Stimulated activated naive CD8-positive, alpha-beta T cell treated with anti-CD3 and anti-CD28 coated beads, Interleukin-15, Interleukin-2, amounts not matched to agents 100 ng/mL and 50 ng/mL, for 24 hours (primary cell): Measurements from ENCODE around the gene RNF150.

Experiments
- H3K27ac Mint-ChIP-seq: one replicate; pipeline ENCODE4 v1.8.0; 2021; ENCODE audit warnings: mild to moderate bottlenecking, mixed read lengths
- H3K27me3 Mint-ChIP-seq: one replicate; pipeline ENCODE4 v1.8.0; 2021; ENCODE audit warnings: mixed read lengths
- H3K36me3 Mint-ChIP-seq: one replicate; pipeline ENCODE4 v1.8.0; 2021; ENCODE audit warnings: low read depth, mixed read lengths
- H3K4me1 Mint-ChIP-seq: one replicate; pipeline ENCODE4 v1.8.0; 2021; ENCODE audit warnings: low read depth, mixed read lengths
- H3K4me3 Mint-ChIP-seq: one replicate; pipeline ENCODE4 v1.8.0; 2021; ENCODE audit warnings: mild to moderate bottlenecking, mixed read lengths
- H3K9me3 Mint-ChIP-seq: one replicate; pipeline ENCODE4 v1.8.0; 2021; ENCODE audit warnings: mixed read lengths

Gene RNF150

GRCh38 chr4:141009129-141009528 is 124.1 kb downstream of the RNF150 start:
- Mint-ChIP-seq H3K9me3 (no peaks in the 10 kb centered on the region), H3K4me3 (no peak overlapping the region), H3K4me1 (no peaks in the 10 kb centered on the region), H3K27me3 (no peaks in the 10 kb centered on the region), H3K36me3 (no peaks in the 10 kb centered on the region), H3K27ac (no peak overlapping the region)

- Mint-ChIP-seq H3K27me3 (no peaks in the 10 kb centered on the region), H3K9me3 (no peaks in the 10 kb centered on the region), H3K27ac (no peak overlapping the region), H3K4me1 (no peaks in the 10 kb centered on the region), H3K36me3 (no peaks in the 10 kb centered on the region), H3K4me3 (no peak overlapping the region)
Observed at GRCh38 chr4:141006242-141006802, 126.9 kb downstream of the RNF150 start.

- no peak overlapping the region for H3K27ac Mint-ChIP-seq
- H3K27me3 Mint-ChIP-seq, result no peaks in the 10 kb centered on the region
- H3K4me3 Mint-ChIP-seq, result no peak overlapping the region
- no peaks in the 10 kb centered on the region for H3K9me3 Mint-ChIP-seq
- no peaks in the 10 kb centered on the region for H3K36me3 Mint-ChIP-seq
- no peaks in the 10 kb centered on the region for H3K4me1 Mint-ChIP-seq
Observed at GRCh38 chr4:141004823-141005222, 128.4 kb downstream of the RNF150 start.

GRCh38 chr4:141003193-141003592 is 130.1 kb downstream of the RNF150 start:
- H3K4me3 Mint-ChIP-seq, result no peak overlapping the region
- no peaks in the 10 kb centered on the region for H3K9me3 Mint-ChIP-seq
- H3K4me1 Mint-ChIP-seq, result no peaks in the 10 kb centered on the region
- H3K36me3 Mint-ChIP-seq, result no peaks in the 10 kb centered on the region
- H3K27ac Mint-ChIP-seq, result no peak overlapping the region
- no peaks in the 10 kb centered on the region for H3K27me3 Mint-ChIP-seq

- no peaks in the 10 kb centered on the region for H3K9me3 Mint-ChIP-seq
- H3K36me3 Mint-ChIP-seq, result no peaks in the 10 kb centered on the region
Observed at GRCh38 chr4:141002323-141002805, 130.9 kb downstream of the RNF150 start.

GRCh38 chr4:140996766-140997165 is 136.5 kb downstream of the RNF150 start:
- peaks cover 4% of the 10 kb centered on the region for H3K9me3 Mint-ChIP-seq
- H3K27me3 Mint-ChIP-seq, result no peaks in the 10 kb centered on the region
- no peak overlapping the region for H3K4me3 Mint-ChIP-seq
- no peak overlapping the region for H3K27ac Mint-ChIP-seq
- no peaks in the 10 kb centered on the region for H3K36me3 Mint-ChIP-seq
- H3K4me1 Mint-ChIP-seq, result no peaks in the 10 kb centered on the region

More at GRCh38 chr4:141002323-141002805, 130.9 kb downstream of the RNF150 start:
- no peak overlapping the region for H3K4me3 Mint-ChIP-seq
- H3K27ac Mint-ChIP-seq, result no peak overlapping the region
- H3K27me3 Mint-ChIP-seq, result no peaks in the 10 kb centered on the region
- H3K4me1 Mint-ChIP-seq, result no peaks in the 10 kb centered on the region

GRCh38 chr4:140995058-140995457 is 138.2 kb downstream of the RNF150 start:
- no peaks in the 10 kb centered on the region for H3K36me3 Mint-ChIP-seq
- H3K27me3 Mint-ChIP-seq, result no peaks in the 10 kb centered on the region
- H3K9me3 Mint-ChIP-seq, result peaks cover 4% of the 10 kb centered on the region
- no peak overlapping the region for H3K4me3 Mint-ChIP-seq
- H3K27ac Mint-ChIP-seq, result no peak overlapping the region
- H3K4me1 Mint-ChIP-seq, result no peaks in the 10 kb centered on the region

GRCh38 chr4:140994015-140994414 is 139.3 kb downstream of the RNF150 start:
- H3K27ac Mint-ChIP-seq, result no peak overlapping the region

GRCh38 chr4:140993370-140993769 is 139.9 kb downstream of the RNF150 start:
- no peaks in the 10 kb centered on the region for H3K36me3 Mint-ChIP-seq
- no peaks in the 10 kb centered on the region for H3K27me3 Mint-ChIP-seq
- H3K9me3 Mint-ChIP-seq, result peaks cover 4% of the 10 kb centered on the region
- H3K4me3 Mint-ChIP-seq, result no peak overlapping the region
- H3K4me1 Mint-ChIP-seq, result no peaks in the 10 kb centered on the region
- no peak overlapping the region for H3K27ac Mint-ChIP-seq

More at GRCh38 chr4:140994015-140994414, 139.3 kb downstream of the RNF150 start:
- Mint-ChIP-seq H3K4me1 (no peaks in the 10 kb centered on the region), H3K27me3 (no peaks in the 10 kb centered on the region), H3K9me3 (peaks cover 4% of the 10 kb centered on the region), H3K36me3 (no peaks in the 10 kb centered on the region), H3K4me3 (no peak overlapping the region)

GRCh38 chr4:140989944-140990343 is 143.3 kb downstream of the RNF150 start:
- H3K9me3 Mint-ChIP-seq, result no peaks in the 10 kb centered on the region
- no peaks in the 10 kb centered on the region for H3K36me3 Mint-ChIP-seq
- no peak overlapping the region for H3K4me3 Mint-ChIP-seq
- H3K4me1 Mint-ChIP-seq, result no peaks in the 10 kb centered on the region
- peaks cover 4% of the 10 kb centered on the region for H3K27me3 Mint-ChIP-seq
- H3K27ac Mint-ChIP-seq, result no peak overlapping the region

GRCh38 chr4:140986045-140986444 is 147.2 kb downstream of the RNF150 start:
- Mint-ChIP-seq H3K27ac (no peak overlapping the region), H3K36me3 (no peaks in the 10 kb centered on the region), H3K4me3 (no peak overlapping the region), H3K27me3 (peaks cover 4% of the 10 kb centered on the region), H3K4me1 (no peaks in the 10 kb centered on the region), H3K9me3 (no peaks in the 10 kb centered on the region)

- H3K27me3 Mint-ChIP-seq, result peaks cover 4% of the 10 kb centered on the region
- H3K36me3 Mint-ChIP-seq, result no peaks in the 10 kb centered on the region
- no peaks in the 10 kb centered on the region for H3K4me1 Mint-ChIP-seq
- H3K27ac Mint-ChIP-seq, result no peak overlapping the region
- H3K9me3 Mint-ChIP-seq, result no peaks in the 10 kb centered on the region
- H3K4me3 Mint-ChIP-seq, result no peak overlapping the region
Observed at GRCh38 chr4:140982613-140983340, 150.5 kb downstream of the RNF150 start.

GRCh38 chr4:140980426-140981200 is 152.7 kb downstream of the RNF150 start:
- Mint-ChIP-seq H3K4me1 (no peaks in the 10 kb centered on the region), H3K36me3 (no peaks in the 10 kb centered on the region), H3K27ac (no peak overlapping the region), H3K27me3 (no peaks in the 10 kb centered on the region), H3K4me3 (no peak overlapping the region), H3K9me3 (no peaks in the 10 kb centered on the region)

- Mint-ChIP-seq H3K4me3 (no peak overlapping the region), H3K9me3 (no peaks in the 10 kb centered on the region), H3K4me1 (no peaks in the 10 kb centered on the region), H3K36me3 (no peaks in the 10 kb centered on the region), H3K27ac (no peak overlapping the region), H3K27me3 (no peaks in the 10 kb centered on the region)
Observed at GRCh38 chr4:140976768-140977167, 156.5 kb downstream of the RNF150 start.

- H3K36me3 Mint-ChIP-seq, result no peaks in the 10 kb centered on the region
- no peaks in the 10 kb centered on the region for H3K4me1 Mint-ChIP-seq
- H3K9me3 Mint-ChIP-seq, result no peaks in the 10 kb centered on the region
- H3K27me3 Mint-ChIP-seq, result no peaks in the 10 kb centered on the region
- no peak overlapping the region for H3K4me3 Mint-ChIP-seq
- no peak overlapping the region for H3K27ac Mint-ChIP-seq
Observed at GRCh38 chr4:140971077-140971792, 162.0 kb downstream of the RNF150 start.
